ENCODE data around the gene GOLGA6D.
"Not testable (repeated sequence)": the region's sequence is repeated elsewhere in the genome, so short reads cannot be mapped to it uniquely, and the experiment has no call there.

The GOLGA6D gene, protein sequence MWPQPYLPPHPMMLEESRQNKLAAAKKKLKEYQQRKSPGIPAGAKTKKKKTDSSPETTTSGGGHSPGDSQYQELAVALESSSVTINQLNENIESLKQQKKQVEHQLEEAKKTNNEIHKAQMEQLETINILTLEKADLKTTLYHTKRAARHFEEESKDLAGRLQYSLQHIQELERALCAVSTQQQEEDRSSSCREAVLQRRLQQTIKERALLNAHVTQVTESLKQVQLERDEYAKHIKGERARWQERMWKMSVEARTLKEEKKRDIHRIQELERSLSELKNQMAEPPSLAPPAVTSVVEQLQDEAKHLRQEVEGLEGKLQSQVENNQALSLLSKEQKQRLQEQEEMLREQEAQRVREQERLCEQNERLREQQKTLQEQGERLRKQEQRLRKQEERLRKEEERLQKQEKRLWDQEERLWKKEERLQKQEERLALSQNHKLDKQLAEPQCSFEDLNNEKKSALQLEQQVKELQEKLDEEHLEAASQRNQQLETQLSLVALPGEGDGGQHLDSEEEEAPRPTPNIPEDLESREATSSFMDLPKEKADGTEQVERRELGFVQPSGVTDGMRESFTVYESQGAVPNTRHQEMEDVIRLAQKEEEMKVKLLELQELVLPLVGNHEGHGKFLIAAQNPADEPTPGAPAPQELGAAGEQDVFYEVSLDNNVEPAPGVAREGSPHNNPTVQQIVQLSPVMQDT

DNA sequence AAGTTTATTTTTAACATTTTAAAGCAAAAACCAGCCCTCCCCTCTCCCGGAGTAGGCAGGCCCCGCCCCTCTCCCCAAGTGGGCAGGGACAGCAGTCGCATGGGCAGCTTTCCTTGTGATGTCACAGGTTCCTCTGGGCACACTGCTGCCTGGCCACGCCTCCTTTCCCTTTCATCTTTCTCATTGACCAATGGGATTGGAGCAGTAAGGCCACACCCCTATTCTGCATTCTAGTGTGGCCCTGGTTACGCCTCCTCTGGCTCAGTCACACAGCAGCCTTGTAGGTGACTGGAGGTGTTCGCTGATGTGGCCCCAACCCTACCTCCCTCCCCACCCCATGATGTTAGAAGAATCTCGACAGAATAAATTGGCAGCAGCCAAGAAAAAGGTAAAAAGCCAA is at the start of gene GOLGA6D:
Gene GOLGA6D, plus strand, starts transcription at position 264 of the 400 bp plus-strand sequence. Its CDS starts 41 bp downstream, at position 305.
- H3K9ac ChIP-seq (ENCODE audit: low read depth in 1 of 2, low read length in 2 of 2); H3K4me3 ChIP-seq (ENCODE audit: low read depth in 1 of 2, low read length in 2 of 2); H3K36me3 ChIP-seq (ENCODE audit: control insufficient read depth in 1 of 2, insufficient read depth in 2 of 2, low read length in 2 of 2); H3K4me1 ChIP-seq (ENCODE audit: control insufficient read depth in 1 of 2, insufficient read depth in 2 of 2, low read length in 2 of 2); H3K27ac ChIP-seq (ENCODE audit: low read depth, low read length); H3K9me3 ChIP-seq (ENCODE audit: control insufficient read depth in 1 of 2, low read length in 2 of 2); H3K27me3 ChIP-seq (ENCODE audit: control insufficient read depth in 1 of 2, insufficient read depth in 2 of 2, low read length in 2 of 2): not testable (repeated sequence)

DNA sequence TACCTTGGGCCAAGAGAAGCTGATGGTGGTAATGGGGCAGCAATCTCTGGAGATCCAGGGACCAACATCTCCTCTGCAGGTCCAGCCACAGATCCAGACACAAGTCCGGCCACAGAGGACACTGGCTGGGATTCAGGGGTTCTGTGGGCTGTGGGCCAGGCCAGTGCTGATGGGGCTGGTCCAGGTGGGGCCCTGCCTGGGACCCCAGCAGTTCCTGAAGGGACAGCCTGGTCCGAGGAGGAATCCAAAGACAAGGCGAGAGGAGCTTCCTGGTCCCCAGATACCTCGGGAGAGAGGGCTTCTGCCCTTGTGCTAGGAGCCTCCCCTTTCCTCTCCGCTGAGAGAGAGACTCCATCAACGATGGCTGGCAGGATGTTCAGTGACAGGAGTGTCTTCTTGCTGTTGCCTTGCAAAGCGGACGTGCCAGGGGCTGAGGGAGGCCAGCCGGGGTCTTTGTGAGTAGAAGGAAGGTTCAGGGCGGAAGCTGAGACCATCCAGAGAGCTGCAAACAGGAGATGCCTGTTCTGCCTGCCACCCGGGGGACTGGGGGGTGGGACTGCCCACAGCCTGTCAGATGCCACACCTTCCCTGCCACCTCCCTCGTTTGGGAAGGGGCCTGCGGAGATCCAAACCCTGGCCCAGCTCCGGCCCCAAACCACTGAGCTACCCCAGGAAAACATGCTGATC is 49.0 kb upstream of the GOLGA6D start:
- H3K27me3 ChIP-seq (ENCODE audit: control insufficient read depth in 1 of 2, insufficient read depth in 2 of 2, low read length in 2 of 2) = peaks cover 0 to 5% of the 10 kb centered on the region in 2 donors
- no peak overlapping the region for H3K27ac ChIP-seq (ENCODE audit: low read depth, low read length)
- no peak overlapping the region for H3K9ac ChIP-seq (ENCODE audit: low read depth in 1 of 2, low read length in 2 of 2)
- H3K4me1 ChIP-seq (ENCODE audit: control insufficient read depth in 1 of 2, insufficient read depth in 2 of 2, low read length in 2 of 2) = no peaks in the 10 kb centered on the region
- no peak overlapping the region for H3K4me3 ChIP-seq (ENCODE audit: low read depth in 1 of 2, low read length in 2 of 2)
- H3K36me3 ChIP-seq (ENCODE audit: control insufficient read depth in 1 of 2, insufficient read depth in 2 of 2, low read length in 2 of 2) = no peaks in the 10 kb centered on the region
- no peaks in the 10 kb centered on the region for H3K9me3 ChIP-seq (ENCODE audit: control insufficient read depth in 1 of 2, low read length in 2 of 2)

DNA sequence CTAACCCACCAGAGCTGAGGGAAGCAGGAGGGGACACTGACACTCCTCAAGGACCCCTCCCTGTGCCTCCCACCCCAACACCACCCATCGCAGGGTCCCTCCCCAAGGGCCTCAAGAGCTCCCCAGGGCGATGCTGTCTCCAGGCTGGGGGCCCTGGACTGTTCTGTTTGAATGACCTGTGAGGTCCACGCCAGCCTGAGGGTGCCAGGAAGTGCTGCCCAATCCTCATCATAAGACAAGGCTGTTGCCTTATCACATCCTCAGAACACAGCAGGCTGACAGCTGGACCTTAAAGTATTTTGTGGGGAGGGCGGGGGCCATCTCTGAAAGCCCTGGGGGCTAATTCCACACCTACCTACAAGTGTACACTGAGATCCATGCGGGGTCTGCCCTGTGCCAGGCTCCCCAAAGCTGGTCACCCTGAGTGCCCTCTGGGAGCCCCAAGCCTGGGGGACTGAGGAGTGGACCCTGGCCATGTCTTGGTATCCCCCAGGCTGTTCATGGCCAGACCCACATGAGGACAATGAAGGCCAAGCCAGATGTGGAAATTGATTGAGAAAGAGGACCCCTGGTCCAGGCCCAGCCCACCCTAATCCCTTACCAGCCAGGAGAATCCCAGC is 48.3 kb upstream of the GOLGA6D start:
- Histone ChIP-seq H3K4me1 (ENCODE audit: control insufficient read depth in 1 of 2, insufficient read depth in 2 of 2, low read length in 2 of 2) (no peaks in the 10 kb centered on the region), H3K27me3 (ENCODE audit: control insufficient read depth in 1 of 2, insufficient read depth in 2 of 2, low read length in 2 of 2) (peaks cover 0 to 5% of the 10 kb centered on the region in 2 donors), H3K27ac (ENCODE audit: low read depth, low read length) (no peak overlapping the region), H3K9ac (ENCODE audit: low read depth in 1 of 2, low read length in 2 of 2) (no peak overlapping the region), H3K9me3 (ENCODE audit: control insufficient read depth in 1 of 2, low read length in 2 of 2) (no peaks in the 10 kb centered on the region), H3K4me3 (ENCODE audit: low read depth in 1 of 2, low read length in 2 of 2) (no peak overlapping the region), H3K36me3 (ENCODE audit: control insufficient read depth in 1 of 2, insufficient read depth in 2 of 2, low read length in 2 of 2) (no peaks in the 10 kb centered on the region)

DNA sequence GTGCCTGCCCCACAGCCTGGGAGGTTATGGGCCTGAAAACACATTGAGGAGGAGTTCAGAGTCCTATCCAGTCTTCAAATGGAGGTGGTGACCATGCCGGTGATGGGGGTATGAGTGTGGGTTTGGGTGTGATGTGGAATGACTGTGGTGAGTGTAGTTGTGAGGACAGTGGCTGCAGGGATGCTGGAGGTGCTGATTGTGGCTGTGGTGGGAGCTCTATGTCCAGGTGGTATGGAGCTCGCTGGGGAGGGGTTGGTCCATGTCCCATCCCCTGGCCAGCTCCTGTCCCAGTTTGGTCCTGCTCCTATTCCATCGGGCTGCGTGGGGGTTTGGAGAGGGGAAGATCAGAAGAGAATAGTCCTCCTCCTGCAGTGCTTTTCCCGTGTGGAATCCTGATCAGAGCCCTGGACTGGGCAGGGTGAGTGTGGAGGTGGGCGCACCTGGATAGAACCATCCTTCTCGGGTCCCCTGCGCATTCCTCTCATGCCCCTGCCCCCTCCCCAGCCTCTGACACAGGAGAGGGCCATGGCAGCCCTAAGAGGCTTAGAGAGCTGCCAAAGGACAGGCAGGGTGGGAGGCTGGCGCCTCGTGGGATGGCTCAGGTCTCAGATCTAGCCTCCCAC is 47.5 kb upstream of the GOLGA6D start:
- Histone ChIP-seq H3K4me3 (ENCODE audit: low read depth in 1 of 2, low read length in 2 of 2) (no peak overlapping the region), H3K9me3 (ENCODE audit: control insufficient read depth in 1 of 2, low read length in 2 of 2) (no peaks in the 10 kb centered on the region), H3K27me3 (ENCODE audit: control insufficient read depth in 1 of 2, insufficient read depth in 2 of 2, low read length in 2 of 2) (peaks cover 0 to 5% of the 10 kb centered on the region in 2 donors), H3K27ac (ENCODE audit: low read depth, low read length) (no peak overlapping the region), H3K36me3 (ENCODE audit: control insufficient read depth in 1 of 2, insufficient read depth in 2 of 2, low read length in 2 of 2) (no peaks in the 10 kb centered on the region), H3K4me1 (ENCODE audit: control insufficient read depth in 1 of 2, insufficient read depth in 2 of 2, low read length in 2 of 2) (no peaks in the 10 kb centered on the region), H3K9ac (ENCODE audit: low read depth in 1 of 2, low read length in 2 of 2) (no peak overlapping the region)

DNA sequence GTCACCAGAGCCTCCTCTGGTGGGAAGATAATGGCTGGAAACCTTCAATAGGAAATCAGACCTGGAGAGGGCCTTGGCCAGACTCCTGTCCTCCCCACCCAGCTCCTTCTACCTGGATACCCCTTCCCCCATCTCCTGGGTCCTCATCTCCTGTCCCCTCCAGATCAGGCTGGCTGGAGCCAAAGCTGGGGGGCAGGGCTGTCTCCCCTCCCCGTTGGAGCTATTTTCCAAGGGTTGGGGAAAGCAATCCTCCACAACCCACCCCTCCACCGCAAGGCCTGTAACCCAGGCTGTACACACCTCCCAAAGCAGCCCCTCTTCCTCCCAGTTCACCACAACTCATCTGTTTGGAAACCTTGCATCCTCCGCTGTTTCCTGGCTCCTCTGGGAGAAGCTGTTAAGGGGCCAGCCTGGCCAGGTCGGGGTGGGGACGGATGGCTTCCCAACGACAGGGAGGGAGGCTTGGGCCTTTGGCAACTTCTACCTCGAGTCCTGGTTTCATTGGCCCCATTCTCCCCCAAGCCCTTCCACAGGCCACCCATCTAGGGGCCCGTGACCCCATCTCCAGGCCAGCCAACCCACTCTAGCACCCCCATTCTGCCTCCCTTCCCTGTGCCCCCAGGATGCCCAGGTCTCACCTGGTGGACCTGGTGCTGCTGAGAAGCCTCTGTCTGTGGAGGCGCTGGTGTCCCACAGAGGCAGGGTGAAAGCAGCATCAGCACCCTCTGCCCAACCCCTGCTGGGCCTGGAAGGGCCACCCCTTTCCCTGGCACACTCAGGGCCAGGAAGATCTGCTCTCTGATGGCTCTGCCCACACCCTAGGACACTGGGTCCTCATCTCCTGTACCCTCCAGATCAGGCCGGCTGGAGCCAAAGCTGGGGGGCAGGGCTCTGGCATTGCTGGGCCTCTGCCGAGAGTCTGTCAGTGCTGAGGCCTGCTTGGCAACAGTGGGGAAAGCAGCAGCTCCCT is 46.6 kb upstream of the GOLGA6D start:
- Histone ChIP-seq H3K27ac (ENCODE audit: low read depth, low read length) (no peak overlapping the region), H3K4me3 (ENCODE audit: low read depth in 1 of 2, low read length in 2 of 2) (no peak overlapping the region), H3K9ac (ENCODE audit: low read depth in 1 of 2, low read length in 2 of 2) (no peak overlapping the region), H3K4me1 (ENCODE audit: control insufficient read depth in 1 of 2, insufficient read depth in 2 of 2, low read length in 2 of 2) (no peaks in the 10 kb centered on the region), H3K27me3 (ENCODE audit: control insufficient read depth in 1 of 2, insufficient read depth in 2 of 2, low read length in 2 of 2) (peaks cover 0 to 5% of the 10 kb centered on the region in 2 donors), H3K36me3 (ENCODE audit: control insufficient read depth in 1 of 2, insufficient read depth in 2 of 2, low read length in 2 of 2) (no peaks in the 10 kb centered on the region), H3K9me3 (ENCODE audit: control insufficient read depth in 1 of 2, low read length in 2 of 2) (no peaks in the 10 kb centered on the region)

DNA sequence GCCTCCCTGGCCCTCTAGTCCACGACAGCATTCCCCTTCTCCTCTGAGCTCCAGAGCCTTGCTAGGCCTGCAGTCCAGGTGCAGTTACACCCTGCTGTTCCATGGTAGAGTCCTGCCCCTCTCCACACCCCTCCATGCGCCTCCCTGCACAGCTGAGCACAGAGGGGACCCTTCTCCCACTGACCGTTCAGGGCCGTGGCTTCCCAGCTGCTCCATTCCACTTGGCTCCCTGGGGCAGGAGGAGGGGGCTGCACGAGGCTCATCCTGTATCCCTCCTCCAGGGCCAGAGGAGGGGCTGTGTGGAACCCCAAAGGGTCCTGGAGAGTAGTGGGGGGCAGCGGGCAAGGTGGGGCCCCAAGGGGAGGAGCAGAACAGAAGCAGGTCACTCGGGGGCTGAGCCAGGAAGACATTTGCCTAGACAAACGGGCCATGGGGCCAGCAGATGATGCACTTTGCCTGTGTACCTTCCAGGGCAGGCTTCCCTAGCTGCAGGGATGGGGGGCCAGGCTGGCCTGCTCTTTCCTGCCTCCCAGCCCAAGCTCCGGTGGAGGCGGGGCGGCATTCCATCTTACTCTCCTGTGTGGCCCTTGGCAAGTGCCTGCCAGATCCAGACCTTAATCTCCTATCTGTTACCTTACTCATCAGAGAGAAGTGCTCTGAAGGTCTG is 45.2 kb upstream of the GOLGA6D start:
- Histone ChIP-seq H3K9me3 (ENCODE audit: control insufficient read depth in 1 of 2, low read length in 2 of 2) (no peaks in the 10 kb centered on the region), H3K4me3 (ENCODE audit: low read depth in 1 of 2, low read length in 2 of 2) (no peak overlapping the region), H3K36me3 (ENCODE audit: control insufficient read depth in 1 of 2, insufficient read depth in 2 of 2, low read length in 2 of 2) (no peaks in the 10 kb centered on the region), H3K27me3 (ENCODE audit: control insufficient read depth in 1 of 2, insufficient read depth in 2 of 2, low read length in 2 of 2) (no peaks in the 10 kb centered on the region), H3K9ac (ENCODE audit: low read depth in 1 of 2, low read length in 2 of 2) (no peak overlapping the region), H3K4me1 (ENCODE audit: control insufficient read depth in 1 of 2, insufficient read depth in 2 of 2, low read length in 2 of 2) (no peaks in the 10 kb centered on the region), H3K27ac (ENCODE audit: low read depth, low read length) (no peak overlapping the region)

DNA sequence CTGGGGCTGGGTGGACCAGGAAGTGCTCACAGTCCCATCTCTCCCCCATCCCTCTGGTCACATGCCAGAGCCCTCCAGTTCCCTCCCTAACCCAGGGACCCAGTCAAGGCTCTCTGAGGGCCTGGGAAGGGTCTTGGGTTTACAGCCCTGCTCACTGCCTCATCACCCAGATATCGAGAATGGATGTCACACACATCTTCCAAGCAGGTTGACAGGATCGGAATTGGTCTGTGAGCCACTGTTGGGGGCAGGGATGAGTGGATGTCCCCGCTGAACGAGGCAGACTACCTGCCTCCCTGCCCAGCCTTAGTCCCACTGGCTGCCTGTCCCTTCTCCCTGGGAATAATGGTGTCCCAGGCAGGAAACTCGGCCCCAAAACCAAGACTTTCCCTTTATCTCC is 44.5 kb upstream of the GOLGA6D start:
- Histone ChIP-seq H3K4me3 (ENCODE audit: low read depth in 1 of 2, low read length in 2 of 2) (no peak overlapping the region), H3K4me1 (ENCODE audit: control insufficient read depth in 1 of 2, insufficient read depth in 2 of 2, low read length in 2 of 2) (no peaks in the 10 kb centered on the region), H3K27me3 (ENCODE audit: control insufficient read depth in 1 of 2, insufficient read depth in 2 of 2, low read length in 2 of 2) (no peaks in the 10 kb centered on the region), H3K9me3 (ENCODE audit: control insufficient read depth in 1 of 2, low read length in 2 of 2) (no peaks in the 10 kb centered on the region), H3K27ac (ENCODE audit: low read depth, low read length) (no peak overlapping the region), H3K36me3 (ENCODE audit: control insufficient read depth in 1 of 2, insufficient read depth in 2 of 2, low read length in 2 of 2) (no peaks in the 10 kb centered on the region), H3K9ac (ENCODE audit: low read depth in 1 of 2, low read length in 2 of 2) (no peak overlapping the region)

DNA sequence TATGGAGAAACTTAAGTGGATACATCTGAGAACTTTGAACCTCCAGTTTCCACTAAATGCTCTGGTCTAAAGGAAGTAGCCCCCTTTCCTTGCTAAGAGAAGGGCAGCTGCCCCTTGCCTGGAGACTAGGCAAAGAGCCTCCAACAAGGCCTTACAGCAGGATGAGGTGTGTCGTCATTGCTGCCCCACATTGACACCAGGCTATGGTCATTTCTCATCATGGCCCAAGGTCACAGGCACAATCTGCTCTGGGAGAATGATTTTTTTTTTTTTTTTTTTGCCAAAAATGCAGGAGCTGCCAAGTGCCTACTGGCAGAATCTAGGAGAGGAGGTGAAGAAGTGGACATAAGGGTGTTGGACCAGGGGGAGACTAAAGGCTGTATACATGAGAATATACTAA is 36.9 kb upstream of the GOLGA6D start:
- not testable (repeated sequence) for H3K9ac ChIP-seq (ENCODE audit: low read depth in 1 of 2, low read length in 2 of 2); H3K36me3 ChIP-seq (ENCODE audit: control insufficient read depth in 1 of 2, insufficient read depth in 2 of 2, low read length in 2 of 2); H3K27me3 ChIP-seq (ENCODE audit: control insufficient read depth in 1 of 2, insufficient read depth in 2 of 2, low read length in 2 of 2); H3K9me3 ChIP-seq (ENCODE audit: control insufficient read depth in 1 of 2, low read length in 2 of 2); H3K27ac ChIP-seq (ENCODE audit: low read depth, low read length); H3K4me1 ChIP-seq (ENCODE audit: control insufficient read depth in 1 of 2, insufficient read depth in 2 of 2, low read length in 2 of 2); H3K4me3 ChIP-seq (ENCODE audit: low read depth in 1 of 2, low read length in 2 of 2)

DNA sequence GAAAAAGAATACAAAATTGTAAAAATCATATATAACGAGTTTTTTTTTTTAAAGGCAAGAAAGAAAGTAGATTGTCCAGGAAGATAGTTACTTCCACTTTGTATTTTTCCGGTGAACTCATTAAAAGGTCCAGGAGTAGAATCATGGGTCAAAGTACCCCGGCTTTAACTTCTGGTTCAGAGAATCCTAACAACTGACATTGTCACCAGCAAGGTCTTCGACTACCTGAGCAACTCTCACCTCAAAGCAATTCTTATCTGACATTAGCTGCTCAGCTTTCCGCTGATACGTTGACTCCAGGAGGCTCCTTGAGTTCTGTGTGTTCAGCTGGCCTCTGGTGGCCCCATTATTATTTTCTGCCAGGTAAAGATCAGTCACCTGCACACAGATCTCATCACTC is 33.6 kb upstream of the GOLGA6D start:
- H3K4me1 ChIP-seq (ENCODE audit: control insufficient read depth in 1 of 2, insufficient read depth in 2 of 2, low read length in 2 of 2); H3K9ac ChIP-seq (ENCODE audit: low read depth in 1 of 2, low read length in 2 of 2); H3K4me3 ChIP-seq (ENCODE audit: low read depth in 1 of 2, low read length in 2 of 2); H3K27ac ChIP-seq (ENCODE audit: low read depth, low read length); H3K27me3 ChIP-seq (ENCODE audit: control insufficient read depth in 1 of 2, insufficient read depth in 2 of 2, low read length in 2 of 2); H3K9me3 ChIP-seq (ENCODE audit: control insufficient read depth in 1 of 2, low read length in 2 of 2); H3K36me3 ChIP-seq (ENCODE audit: control insufficient read depth in 1 of 2, insufficient read depth in 2 of 2, low read length in 2 of 2): not testable (repeated sequence)
